ENCODE results near the gene DZIP1L. TPM values are rescaled to one million over a fixed set of nuclear protein-coding genes. Genes with fewer than 3 reads are reported as not detected.

DZIP1L gene
- total RNA-seq, 4 donors from 2014 or later = 14.6 to 38.7 (median 30.0) TPM

- no peak for ATAC-seq (ENCODE audit: low FRiP score)
- TF ChIP-seq CTCF (IDR thresholded peaks at IDR 0.05) = no peak
- DNase-seq (ENCODE audit: low spot score) = no peak
Measured at GRCh38 chr3:138063416-138063815, 52.0 kb downstream of the DZIP1L start.

- no peak for DNase-seq (ENCODE audit: low spot score)
- TF ChIP-seq CTCF (IDR thresholded peaks at IDR 0.05) = no peak
- ATAC-seq (ENCODE audit: low FRiP score) = peak; percentile 24
Measured at GRCh38 chr3:138062626-138063025, 52.8 kb downstream of the DZIP1L start.

GRCh38 chr3:138062037-138062436, 53.4 kb downstream of the DZIP1L start:
- no peak for TF ChIP-seq CTCF (IDR thresholded peaks at IDR 0.05)
- no peak for ATAC-seq (ENCODE audit: low FRiP score)

GRCh38 chr3:138060792-138061191, 54.6 kb downstream of the DZIP1L start:
- DNase-seq (ENCODE audit: low spot score) (no peak), ATAC-seq (ENCODE audit: low FRiP score) (no peak)
- TF ChIP-seq CTCF (IDR thresholded peaks at IDR 0.05) = no peak

More at GRCh38 chr3:138062037-138062436, 53.4 kb downstream of the DZIP1L start:
- no peak for DNase-seq (ENCODE audit: low spot score)

- DNase-seq (ENCODE audit: low spot score) (no peak), ATAC-seq (ENCODE audit: low FRiP score) (no peak)
- no peak for TF ChIP-seq CTCF (IDR thresholded peaks at IDR 0.05)
Measured at GRCh38 chr3:138059261-138059660, 56.1 kb downstream of the DZIP1L start.

- TF ChIP-seq CTCF (IDR thresholded peaks at IDR 0.05) = no peak
- ATAC-seq (ENCODE audit: low FRiP score) (no peak), DNase-seq (ENCODE audit: low spot score) (no peak)
Measured at GRCh38 chr3:138057384-138057783, 58.0 kb downstream of the DZIP1L start.

- DNase-seq (ENCODE audit: low spot score) (no peak), ATAC-seq (ENCODE audit: low FRiP score) (no peak)
- TF ChIP-seq CTCF (IDR thresholded peaks at IDR 0.05) = no peak
Measured at GRCh38 chr3:138054057-138054456, 61.4 kb downstream of the DZIP1L start.
